Esophagus muscularis mucosa (tissue), 3 donors: ENCODE data around the gene CPAMD8.

Experiments
- CTCF ChIP-seq, 3 experiments: fragments of 200-600 bp in 2 of 3; fragments of 450-650 bp in 1 of 3; sonication (generic) in 2 of 3; IDR thresholded peaks; one replicate each; pipeline ENCODE4 v1.5.1; 2017 to 2019; ENCODE audit warnings: antibody characterized with exemption in 3 of 3, mild to moderate bottlenecking in 2 of 3, moderate library complexity in 1 of 3
- POLR2AphosphoS5 ChIP-seq, 2 donors: sonication (generic); formaldehyde crosslinking; IDR thresholded peaks; one replicate each; pipeline ENCODE4 v1.6.1; 2017; ENCODE audit warnings: antibody characterized with exemption in 2 of 2

DNA sequence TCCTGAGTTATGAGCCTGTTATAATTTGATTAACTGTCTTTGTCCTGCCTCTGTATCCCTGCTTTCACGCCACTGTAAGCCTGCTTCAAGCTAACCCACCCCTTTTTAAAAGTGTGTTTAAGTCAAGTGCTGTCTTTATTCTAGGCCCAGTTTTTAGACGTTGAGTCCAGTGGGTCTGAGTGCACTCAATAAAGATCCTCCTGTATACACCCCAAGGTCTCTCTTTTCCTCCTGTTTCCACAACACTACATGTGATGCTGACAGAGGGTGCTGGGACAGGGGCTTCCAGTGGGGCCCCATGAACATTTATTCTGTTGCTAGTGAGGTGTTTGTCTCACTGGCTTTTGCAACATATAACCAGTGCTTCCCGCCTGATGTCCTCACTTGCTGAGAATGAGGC is 144.5 kb downstream of the CPAMD8 start:
- no peak for TF ChIP-seq POLR2AphosphoS5 (IDR thresholded peaks at IDR 0.05)
- no peak for TF ChIP-seq CTCF (IDR thresholded peaks at IDR 0.05)
